Ishikawa (cell line): ENCODE data around the gene ADAMTS16.

Experiments used
- EP300 ChIP-seq: IDR thresholded peaks from 2 replicates; pipeline ENCODE4 v1.6.1; 2012; ENCODE audit warnings: borderline replicate concordance
- NFIC ChIP-seq: IDR thresholded peaks from 2 replicates; pipeline ENCODE4 v1.6.1; 2012

GRCh38 chr5:5165541-5166002 lies 25.4 kb downstream of the ADAMTS16 start:
- no peak for TF ChIP-seq NFIC
- TF ChIP-seq EP300, result no peak
